Left lung (tissue), 10 donors: ENCODE data around the gene ZNF761. TPM values are rescaled to one million over a fixed set of nuclear protein-coding genes. Genes with fewer than 3 reads are reported as not detected.
A peak's percentile ranks its signal among the peaks of the same experiment; 100 is the strongest.
"Not testable (repeated sequence)": the region's sequence is repeated elsewhere in the genome, so short reads cannot be mapped to it uniquely, and the experiment has no call there.

ENCODE experiments used
- ATAC-seq: fragments of 200-7000 bp; cut with Tn5 transposase; one replicate; pipeline ENCODE4 v1.9.1; 2020; ENCODE audit warnings: moderate library complexity
- DNase-seq, 4 donors: peaks; one replicate each; pipeline ENCODE4 v3.0.0-alpha.2; 2013 to 2020
- H3K27ac ChIP-seq, 2 donors: fragments of 200-600 bp; sonication (generic) in 1 of 2; one replicate each; pipeline versions ENCODE4 v1.5.0 to v1.8.0; 2020 to 2021
- H3K27me3 ChIP-seq, 2 donors: fragments of 200-600 bp; sonication (generic) in 1 of 2; one replicate each; pipeline versions ENCODE4 v1.5.0 to v1.8.0; 2020 to 2021
- H3K36me3 ChIP-seq, 2 donors: fragments of 200-600 bp; sonication (generic) in 1 of 2; one replicate each; pipeline versions ENCODE4 v1.5.0 to v1.8.0; 2020 to 2021
- H3K4me1 ChIP-seq, 2 donors: fragments of 200-600 bp; one replicate each; pipeline ENCODE4 v1.8.0; 2021
- H3K4me3 ChIP-seq, 2 donors: fragments of 200-600 bp; sonication (generic) in 1 of 2; one replicate each; pipeline versions ENCODE4 v1.5.0 to v1.8.0; 2020 to 2021; ENCODE audit warnings: mild to moderate bottlenecking in 1 of 2
- H3K9me3 ChIP-seq, 2 donors: fragments of 200-600 bp; sonication (generic) in 1 of 2; one replicate each; pipeline versions ENCODE4 v1.5.0 to v1.8.0; 2020 to 2021
- intact Hi-C, 2 donors: fragments of 100-400 bp; cut with DNase I; formaldehyde crosslinking; loops; one replicate each; pipeline versions ENCODE4 v1.11.2 to v1.14.2; 2022
- polyA plus RNA-seq, 6 donors: library from polyadenylated mRNA; unstranded; fragments of 120-200 nt; gene quantifications; one replicate each; pipeline ENCODE4 v1.2.1, GENCODE V29; 2013; ENCODE audit not compliant: insufficient read length in 6 of 6
- total RNA-seq, 2 donors: library from RNA; stranded (reverse); fragmentation: NEBNext Ultra II Directional; extraction: Animal tissue kit (Norgen Biotek cat#: 25700); gene quantifications; one replicate each; pipeline ENCODE4 v1.2.1, GENCODE V29; 2021
- TF ChIP-seq, protein P1 (sequence below), 2 donors: fragments of 200-600 bp; sonication (generic) in 1 of 2; IDR thresholded peaks; one replicate each; pipeline versions ENCODE4 v1.5.0 to v1.8.0; 2021; ENCODE audit warnings: antibody characterized with exemption in 2 of 2
- donor health status: DM: no; HTN: yes; CAD: no.
- donor health status: DM: no; HTN: no; CAD: no.

The ZNF761 gene
- total and polyA plus RNA-seq, 8 donors = 9.1 to 24.2 (median 21.4) TPM

DNA sequence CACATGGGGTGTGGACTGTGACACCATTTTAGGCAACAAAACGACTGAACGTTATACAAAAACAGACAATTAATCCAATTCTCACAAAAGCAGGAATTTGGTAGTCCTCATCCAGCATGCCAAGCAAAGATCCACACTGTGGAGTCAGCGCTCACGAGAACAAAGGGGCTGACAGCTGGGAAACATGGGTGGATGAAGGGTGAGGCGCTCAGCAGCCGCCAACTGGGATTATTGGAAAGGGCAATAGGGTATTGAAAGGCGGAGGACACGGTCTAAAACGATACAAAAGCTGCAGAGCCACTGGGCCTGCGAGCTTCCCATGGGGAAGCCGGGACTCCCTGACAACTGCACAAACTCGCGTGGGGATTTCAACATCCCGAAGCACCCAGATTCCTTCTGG is 31.1 kb downstream of the ZNF761 start:
- no peaks in the 10 kb centered on the region for H3K36me3 ChIP-seq
- H3K4me3 ChIP-seq = no peak overlapping the region
- H3K27ac ChIP-seq = peak overlapping the region in 1 of 2 donors; percentile 28
- TF ChIP-seq, protein P1, sequence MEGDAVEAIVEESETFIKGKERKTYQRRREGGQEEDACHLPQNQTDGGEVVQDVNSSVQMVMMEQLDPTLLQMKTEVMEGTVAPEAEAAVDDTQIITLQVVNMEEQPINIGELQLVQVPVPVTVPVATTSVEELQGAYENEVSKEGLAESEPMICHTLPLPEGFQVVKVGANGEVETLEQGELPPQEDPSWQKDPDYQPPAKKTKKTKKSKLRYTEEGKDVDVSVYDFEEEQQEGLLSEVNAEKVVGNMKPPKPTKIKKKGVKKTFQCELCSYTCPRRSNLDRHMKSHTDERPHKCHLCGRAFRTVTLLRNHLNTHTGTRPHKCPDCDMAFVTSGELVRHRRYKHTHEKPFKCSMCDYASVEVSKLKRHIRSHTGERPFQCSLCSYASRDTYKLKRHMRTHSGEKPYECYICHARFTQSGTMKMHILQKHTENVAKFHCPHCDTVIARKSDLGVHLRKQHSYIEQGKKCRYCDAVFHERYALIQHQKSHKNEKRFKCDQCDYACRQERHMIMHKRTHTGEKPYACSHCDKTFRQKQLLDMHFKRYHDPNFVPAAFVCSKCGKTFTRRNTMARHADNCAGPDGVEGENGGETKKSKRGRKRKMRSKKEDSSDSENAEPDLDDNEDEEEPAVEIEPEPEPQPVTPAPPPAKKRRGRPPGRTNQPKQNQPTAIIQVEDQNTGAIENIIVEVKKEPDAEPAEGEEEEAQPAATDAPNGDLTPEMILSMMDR (IDR thresholded peaks at IDR 0.05) = no peak
- H3K4me1 ChIP-seq = peaks cover 0 to 7% of the 10 kb centered on the region in 2 donors
- peaks cover 0 to 49% of the 10 kb centered on the region in 2 donors for H3K9me3 ChIP-seq
- intact Hi-C loops = no loop called here
- peaks cover 0 to 9% of the 10 kb centered on the region in 2 donors for H3K27me3 ChIP-seq
- ATAC-seq = no peak
- no peak for DNase-seq

DNA sequence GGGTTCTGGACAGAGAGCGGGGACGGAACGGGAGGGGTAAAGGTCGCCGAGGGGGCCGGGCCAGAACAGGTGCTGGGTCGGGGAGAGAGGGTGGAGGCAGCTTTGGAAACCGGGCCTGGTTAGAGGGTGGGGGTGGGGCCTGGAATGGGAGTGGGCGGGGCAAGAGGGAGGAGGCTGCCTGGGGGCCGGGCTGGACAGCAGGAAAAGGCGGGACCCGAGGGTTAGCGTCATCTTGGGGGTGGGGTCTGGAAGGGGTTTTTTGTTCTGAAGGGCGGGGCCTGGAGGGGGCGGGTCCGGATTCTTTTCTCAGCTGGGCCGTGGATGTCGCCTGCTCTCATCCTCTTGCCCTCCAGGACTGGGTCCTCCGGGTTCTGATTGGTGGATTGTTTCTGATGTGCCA is 31.5 kb downstream of the ZNF761 start:
- TF ChIP-seq, protein P1 (IDR thresholded peaks at IDR 0.05) = no peak
- Histone ChIP-seq H3K4me3 (no peak overlapping the region), H3K36me3 (no peaks in the 10 kb centered on the region), H3K27ac (peak overlapping the region in 1 of 2 donors; percentile 28), H3K9me3 (peaks cover 0 to 45% of the 10 kb centered on the region in 2 donors), H3K27me3 (peaks cover 0 to 9% of the 10 kb centered on the region in 2 donors), H3K4me1 (peaks cover 0 to 11% of the 10 kb centered on the region in 2 donors)
- peak in 2 of 4 donors; percentile 26 to 34 for DNase-seq
- intact Hi-C loops = no loop called here
- no peak for ATAC-seq

DNA sequence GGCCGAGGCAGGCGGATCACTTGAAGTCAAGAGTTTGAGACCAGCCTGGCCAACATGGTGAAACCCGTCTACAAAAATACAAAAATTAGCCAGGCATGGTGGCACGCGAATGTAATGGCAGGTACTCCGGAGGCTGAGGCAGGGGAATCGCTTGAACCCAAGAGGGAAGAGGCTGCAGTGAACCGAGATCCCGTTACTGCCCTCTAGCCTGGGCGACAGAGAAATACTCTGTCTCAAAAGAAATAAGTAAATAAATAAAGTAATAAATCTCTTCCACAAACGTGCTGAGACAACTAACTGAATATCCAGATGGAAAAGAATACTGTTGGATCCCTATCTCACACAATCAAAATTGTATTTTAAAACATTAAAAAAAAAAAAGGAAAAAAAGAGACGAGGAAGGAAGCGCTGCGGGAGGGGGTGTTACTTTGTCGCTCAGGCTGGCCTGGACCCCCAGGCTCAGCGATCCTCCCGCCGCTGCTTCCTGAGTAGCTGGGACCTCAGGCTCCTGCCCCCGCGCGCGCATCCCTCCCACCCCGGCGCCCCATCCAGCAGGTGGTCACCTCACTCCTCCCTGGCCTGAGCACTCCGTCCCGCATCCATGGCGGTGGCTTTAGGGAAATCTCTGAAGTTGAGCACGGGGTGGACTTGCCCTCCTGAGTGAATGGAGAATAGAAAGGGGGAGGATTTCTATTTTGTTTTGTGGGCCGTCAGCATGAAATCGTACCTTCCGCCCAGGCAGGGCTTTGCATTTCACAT is 35.1 kb downstream of the ZNF761 start:
- Histone ChIP-seq H3K27ac (peak overlapping the region in 1 of 2 donors; percentile 80), H3K4me1 (peaks cover 0 to 17% of the 10 kb centered on the region in 2 donors), H3K36me3 (no peaks in the 10 kb centered on the region), H3K27me3 (peaks cover 0 to 9% of the 10 kb centered on the region in 2 donors), H3K4me3 (peak overlapping the region; percentile 63 to 84), H3K9me3 (peaks cover 0 to 10% of the 10 kb centered on the region in 2 donors)
- peak; percentile 16 for ATAC-seq
- peak in 3 of 4 donors; percentile 10 to 79 (median 35) for DNase-seq
- TF ChIP-seq, protein P1 (IDR thresholded peaks at IDR 0.05) = no peak
- intact Hi-C loops = no loop called here

GRCh38 chr19:53467485-53468262 is 35.9 kb downstream of the ZNF761 start, which contains the start of gene ZNF813:
Gene ZNF813, plus strand, starts transcription at chr19:53467733. Its CDS starts 16,090 bp downstream, at chr19:53483823.
- intact Hi-C loops = no loop called here
- TF ChIP-seq, protein P1 (IDR thresholded peaks at IDR 0.05) = no peak
- Histone ChIP-seq H3K27me3 (peaks cover 0 to 9% of the 10 kb centered on the region in 2 donors), H3K36me3 (no peaks in the 10 kb centered on the region), H3K4me1 (peaks cover 0 to 17% of the 10 kb centered on the region in 2 donors), H3K27ac (peak within 1 kb of the TSS in 1 of 2 donors; percentile 80), H3K4me3 (peak within 1 kb of the TSS; percentile 63 to 84), H3K9me3 (peaks cover 0 to 5% of the 10 kb centered on the region in 2 donors)
- DNase-seq (peak; percentile 86 to 99 (median 94)), ATAC-seq (peak; percentile 100)

GRCh38 chr19:53468628-53469027 is 36.8 kb downstream of the ZNF761 start:
- H3K9me3 ChIP-seq, intact Hi-C loops, H3K36me3 ChIP-seq, DNase-seq, H3K27me3 ChIP-seq, ATAC-seq, H3K27ac ChIP-seq: not testable (repeated sequence)
- Histone ChIP-seq H3K4me3 (peak overlapping the region; percentile 63 to 84), H3K4me1 (peaks cover 0 to 17% of the 10 kb centered on the region in 2 donors)
